ENCODE results near the gene DHH. TPM values are rescaled to one million over a fixed set of nuclear protein-coding genes. Genes with fewer than 3 reads are reported as not detected.
A peak's percentile ranks its signal among the peaks of the same experiment; 100 is the strongest.

The DHH gene
- total RNA-seq, 1 donor, result not detected

- no peak for DNase-seq (ENCODE audit: low read depth)
- TF ChIP-seq CTCF (IDR thresholded peaks at IDR 0.05; ENCODE audit: insufficient read depth, low read depth, low read length), result no peak
- no peak overlapping the region for H3K4me3 ChIP-seq (ENCODE audit: low read depth, low read length)
Measured at GRCh38 chr12:49093792-49094159, 825 bp downstream of the DHH start.

GRCh38 chr12:49092816-49093406 lies 1.7 kb downstream of the DHH start:
- H3K4me3 ChIP-seq (ENCODE audit: low read depth, low read length), result no peak overlapping the region
- no peak for TF ChIP-seq CTCF (IDR thresholded peaks at IDR 0.05; ENCODE audit: insufficient read depth, low read depth, low read length)
- no peak for DNase-seq (ENCODE audit: low read depth)

- H3K4me3 ChIP-seq (ENCODE audit: low read depth, low read length), result peak overlapping the region; percentile 41
- TF ChIP-seq CTCF (IDR thresholded peaks at IDR 0.05; ENCODE audit: insufficient read depth, low read depth, low read length), result peak; percentile 59
- peak; percentile 43 for DNase-seq (ENCODE audit: low read depth)
Measured at GRCh38 chr12:49092086-49092815, 2.4 kb downstream of the DHH start.

- no peak for TF ChIP-seq CTCF (IDR thresholded peaks at IDR 0.05; ENCODE audit: insufficient read depth, low read depth, low read length)
- peak overlapping the region; percentile 41 for H3K4me3 ChIP-seq (ENCODE audit: low read depth, low read length)
- DNase-seq (ENCODE audit: low read depth), result no peak
Measured at GRCh38 chr12:49091836-49092085, 2.8 kb downstream of the DHH start.

- no peak for TF ChIP-seq CTCF (IDR thresholded peaks at IDR 0.05; ENCODE audit: insufficient read depth, low read depth, low read length)
- H3K4me3 ChIP-seq (ENCODE audit: low read depth, low read length), result no peak overlapping the region
- no peak for DNase-seq (ENCODE audit: low read depth)
Measured at GRCh38 chr12:49091056-49091835, 3.4 kb downstream of the DHH start.

GRCh38 chr12:49089821-49090773 lies 4.5 kb downstream of the DHH start:
- H3K4me3 ChIP-seq (ENCODE audit: low read depth, low read length), result peak overlapping the region; percentile 40
- peak; percentile 50 for DNase-seq (ENCODE audit: low read depth)
- no peak for TF ChIP-seq CTCF (IDR thresholded peaks at IDR 0.05; ENCODE audit: insufficient read depth, low read depth, low read length)

Measured in fibroblast of villous mesenchyme (primary cell).